ENCODE data around the gene ZNF77. TPM values are rescaled to one million over a fixed set of nuclear protein-coding genes. Genes with fewer than 3 reads are reported as not detected.
A peak's percentile ranks its signal among the peaks of the same experiment; 100 is the strongest.

The ZNF77 gene
- total and polyA plus RNA-seq, 10 of the 15 experiments (the other 5 are each of a cell fraction or from before 2014, with no cell fraction given): 1.9 to 4.7 (median 3.0) TPM

DNA sequence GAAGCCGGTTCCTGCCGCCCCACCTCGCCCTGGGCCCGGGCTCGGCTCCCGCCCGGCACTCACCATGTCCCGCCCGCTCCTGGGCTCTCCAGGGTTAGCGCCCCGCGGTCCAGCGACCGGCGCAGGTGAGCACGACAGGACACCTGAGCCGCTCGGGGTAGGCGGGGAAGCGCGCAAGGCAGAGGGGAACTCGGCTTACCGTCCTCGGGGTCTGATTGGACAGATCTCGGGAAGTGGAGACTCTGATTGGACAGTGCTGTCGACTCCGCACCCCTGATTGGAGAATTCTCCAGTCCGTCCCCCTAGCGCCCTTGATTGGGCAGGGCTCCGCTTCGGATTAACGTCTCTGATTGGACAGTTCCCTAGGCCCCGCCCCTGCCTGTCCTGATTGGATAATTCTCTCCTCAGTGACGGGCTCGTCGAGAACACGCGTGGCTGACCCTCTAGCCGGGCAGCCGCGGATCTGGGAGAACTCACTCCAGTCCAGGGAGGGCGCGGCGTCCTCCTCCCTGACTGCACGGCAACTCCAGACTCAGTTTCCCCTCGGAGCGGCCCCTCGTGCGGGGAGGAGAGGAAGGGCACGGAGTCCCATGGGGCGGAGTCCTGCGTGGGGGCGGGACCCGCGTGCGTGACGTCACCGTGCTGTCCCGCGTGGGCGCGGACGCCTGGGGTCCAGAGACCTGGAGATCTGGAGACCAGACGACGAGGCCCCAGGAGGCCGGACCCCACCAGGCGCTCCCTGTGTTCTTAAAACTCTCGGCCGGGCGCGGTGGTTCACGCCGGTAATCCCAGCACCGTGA lies at the start of gene ZNF77 (continued):
- no peak for TF ChIP-seq SMC3 (IDR thresholded peaks at IDR 0.05; ENCODE audit: borderline replicate concordance, low read length)
- TF ChIP-seq, protein P1, sequence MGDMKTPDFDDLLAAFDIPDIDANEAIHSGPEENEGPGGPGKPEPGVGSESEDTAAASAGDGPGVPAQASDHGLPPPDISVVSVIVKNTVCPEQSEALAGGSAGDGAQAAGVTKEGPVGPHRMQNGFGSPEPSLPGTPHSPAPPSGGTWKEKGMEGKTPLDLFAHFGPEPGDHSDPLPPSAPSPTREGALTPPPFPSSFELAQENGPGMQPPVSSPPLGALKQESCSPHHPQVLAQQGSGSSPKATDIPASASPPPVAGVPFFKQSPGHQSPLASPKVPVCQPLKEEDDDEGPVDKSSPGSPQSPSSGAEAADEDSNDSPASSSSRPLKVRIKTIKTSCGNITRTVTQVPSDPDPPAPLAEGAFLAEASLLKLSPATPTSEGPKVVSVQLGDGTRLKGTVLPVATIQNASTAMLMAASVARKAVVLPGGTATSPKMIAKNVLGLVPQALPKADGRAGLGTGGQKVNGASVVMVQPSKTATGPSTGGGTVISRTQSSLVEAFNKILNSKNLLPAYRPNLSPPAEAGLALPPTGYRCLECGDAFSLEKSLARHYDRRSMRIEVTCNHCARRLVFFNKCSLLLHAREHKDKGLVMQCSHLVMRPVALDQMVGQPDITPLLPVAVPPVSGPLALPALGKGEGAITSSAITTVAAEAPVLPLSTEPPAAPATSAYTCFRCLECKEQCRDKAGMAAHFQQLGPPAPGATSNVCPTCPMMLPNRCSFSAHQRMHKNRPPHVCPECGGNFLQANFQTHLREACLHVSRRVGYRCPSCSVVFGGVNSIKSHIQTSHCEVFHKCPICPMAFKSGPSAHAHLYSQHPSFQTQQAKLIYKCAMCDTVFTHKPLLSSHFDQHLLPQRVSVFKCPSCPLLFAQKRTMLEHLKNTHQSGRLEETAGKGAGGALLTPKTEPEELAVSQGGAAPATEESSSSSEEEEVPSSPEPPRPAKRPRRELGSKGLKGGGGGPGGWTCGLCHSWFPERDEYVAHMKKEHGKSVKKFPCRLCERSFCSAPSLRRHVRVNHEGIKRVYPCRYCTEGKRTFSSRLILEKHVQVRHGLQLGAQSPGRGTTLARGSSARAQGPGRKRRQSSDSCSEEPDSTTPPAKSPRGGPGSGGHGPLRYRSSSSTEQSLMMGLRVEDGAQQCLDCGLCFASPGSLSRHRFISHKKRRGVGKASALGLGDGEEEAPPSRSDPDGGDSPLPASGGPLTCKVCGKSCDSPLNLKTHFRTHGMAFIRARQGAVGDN (IDR thresholded peaks at IDR 0.05): no peak
- peak; percentile 32 for TF ChIP-seq SIX5 (IDR thresholded peaks at IDR 0.05; ENCODE audit: low read depth, low read length, severe bottlenecking)
- TF ChIP-seq KLF5 (IDR thresholded peaks at IDR 0.05; ENCODE audit: partially characterized antibody): peak; percentile 67
- TF ChIP-seq SMAD1 (IDR thresholded peaks at IDR 0.05; ENCODE audit: low read depth, partially characterized antibody): no peak
- TF ChIP-seq NR2F1 (conservative IDR thresholded peaks at IDR 0.05): peak; percentile 55
- no peak for TF ChIP-seq WRNIP1 (IDR thresholded peaks at IDR 0.05; ENCODE audit: borderline replicate concordance, low read depth, low read length)
- TF ChIP-seq TCF3 (IDR thresholded peaks at IDR 0.05; ENCODE audit: borderline replicate concordance, insufficient read depth, low read depth, low read length): no peak
- no peak for TF ChIP-seq HDAC2 (IDR thresholded peaks at IDR 0.05)
- TF ChIP-seq MXI1 (IDR thresholded peaks at IDR 0.05; ENCODE audit: low read depth, low read length): no peak; the same call in 1 of the 2 replicates
- TF ChIP-seq, protein P2, sequence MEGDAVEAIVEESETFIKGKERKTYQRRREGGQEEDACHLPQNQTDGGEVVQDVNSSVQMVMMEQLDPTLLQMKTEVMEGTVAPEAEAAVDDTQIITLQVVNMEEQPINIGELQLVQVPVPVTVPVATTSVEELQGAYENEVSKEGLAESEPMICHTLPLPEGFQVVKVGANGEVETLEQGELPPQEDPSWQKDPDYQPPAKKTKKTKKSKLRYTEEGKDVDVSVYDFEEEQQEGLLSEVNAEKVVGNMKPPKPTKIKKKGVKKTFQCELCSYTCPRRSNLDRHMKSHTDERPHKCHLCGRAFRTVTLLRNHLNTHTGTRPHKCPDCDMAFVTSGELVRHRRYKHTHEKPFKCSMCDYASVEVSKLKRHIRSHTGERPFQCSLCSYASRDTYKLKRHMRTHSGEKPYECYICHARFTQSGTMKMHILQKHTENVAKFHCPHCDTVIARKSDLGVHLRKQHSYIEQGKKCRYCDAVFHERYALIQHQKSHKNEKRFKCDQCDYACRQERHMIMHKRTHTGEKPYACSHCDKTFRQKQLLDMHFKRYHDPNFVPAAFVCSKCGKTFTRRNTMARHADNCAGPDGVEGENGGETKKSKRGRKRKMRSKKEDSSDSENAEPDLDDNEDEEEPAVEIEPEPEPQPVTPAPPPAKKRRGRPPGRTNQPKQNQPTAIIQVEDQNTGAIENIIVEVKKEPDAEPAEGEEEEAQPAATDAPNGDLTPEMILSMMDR (IDR thresholded peaks at IDR 0.05 in 2 of 3, conservative IDR thresholded peaks at IDR 0.05 in 1 of 3; ENCODE audit: control insufficient read depth in 2 of 3, extremely low read depth in 1 of 3, insufficient read depth in 1 of 3, low read depth in 3 of 3, low read length in 3 of 3): no peak
- no peak for TF ChIP-seq NRF1 (conservative IDR thresholded peaks at IDR 0.05; ENCODE audit: low read depth, low read length)
- 0 out of 2 replicates have a peak, but pooled peaks have one; percentile 32 for TF ChIP-seq CBFB (IDR thresholded peaks at IDR 0.05; ENCODE audit: low read depth)
- TF ChIP-seq, protein P3, sequence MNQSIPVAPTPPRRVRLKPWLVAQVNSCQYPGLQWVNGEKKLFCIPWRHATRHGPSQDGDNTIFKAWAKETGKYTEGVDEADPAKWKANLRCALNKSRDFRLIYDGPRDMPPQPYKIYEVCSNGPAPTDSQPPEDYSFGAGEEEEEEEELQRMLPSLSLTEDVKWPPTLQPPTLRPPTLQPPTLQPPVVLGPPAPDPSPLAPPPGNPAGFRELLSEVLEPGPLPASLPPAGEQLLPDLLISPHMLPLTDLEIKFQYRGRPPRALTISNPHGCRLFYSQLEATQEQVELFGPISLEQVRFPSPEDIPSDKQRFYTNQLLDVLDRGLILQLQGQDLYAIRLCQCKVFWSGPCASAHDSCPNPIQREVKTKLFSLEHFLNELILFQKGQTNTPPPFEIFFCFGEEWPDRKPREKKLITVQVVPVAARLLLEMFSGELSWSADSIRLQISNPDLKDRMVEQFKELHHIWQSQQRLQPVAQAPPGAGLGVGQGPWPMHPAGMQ (IDR thresholded peaks at IDR 0.05; ENCODE audit: borderline replicate concordance): no peak
- peak; percentile 93 for TF ChIP-seq GATAD2B (conservative IDR thresholded peaks at IDR 0.05; ENCODE audit: low read depth)
- peak; percentile 72 for TF ChIP-seq RFX5 (IDR thresholded peaks at IDR 0.05; ENCODE audit: low read depth, low read length)
- TF ChIP-seq, protein P4, sequence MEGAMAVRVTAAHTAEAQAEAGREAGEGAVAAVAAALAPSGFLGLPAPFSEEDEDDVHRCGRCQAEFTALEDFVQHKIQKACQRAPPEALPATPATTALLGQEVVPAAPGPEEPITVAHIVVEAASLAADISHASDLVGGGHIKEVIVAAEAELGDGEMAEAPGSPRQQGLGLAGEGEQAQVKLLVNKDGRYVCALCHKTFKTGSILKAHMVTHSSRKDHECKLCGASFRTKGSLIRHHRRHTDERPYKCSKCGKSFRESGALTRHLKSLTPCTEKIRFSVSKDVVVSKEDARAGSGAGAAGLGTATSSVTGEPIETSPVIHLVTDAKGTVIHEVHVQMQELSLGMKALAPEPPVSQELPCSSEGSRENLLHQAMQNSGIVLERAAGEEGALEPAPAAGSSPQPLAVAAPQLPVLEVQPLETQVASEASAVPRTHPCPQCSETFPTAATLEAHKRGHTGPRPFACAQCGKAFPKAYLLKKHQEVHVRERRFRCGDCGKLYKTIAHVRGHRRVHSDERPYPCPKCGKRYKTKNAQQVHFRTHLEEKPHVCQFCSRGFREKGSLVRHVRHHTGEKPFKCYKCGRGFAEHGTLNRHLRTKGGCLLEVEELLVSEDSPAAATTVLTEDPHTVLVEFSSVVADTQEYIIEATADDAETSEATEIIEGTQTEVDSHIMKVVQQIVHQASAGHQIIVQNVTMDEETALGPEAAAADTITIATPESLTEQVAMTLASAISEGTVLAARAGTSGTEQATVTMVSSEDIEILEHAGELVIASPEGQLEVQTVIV (IDR thresholded peaks at IDR 0.05; ENCODE audit: borderline replicate concordance, partially characterized antibody): no peak
- TF ChIP-seq, protein P5, sequence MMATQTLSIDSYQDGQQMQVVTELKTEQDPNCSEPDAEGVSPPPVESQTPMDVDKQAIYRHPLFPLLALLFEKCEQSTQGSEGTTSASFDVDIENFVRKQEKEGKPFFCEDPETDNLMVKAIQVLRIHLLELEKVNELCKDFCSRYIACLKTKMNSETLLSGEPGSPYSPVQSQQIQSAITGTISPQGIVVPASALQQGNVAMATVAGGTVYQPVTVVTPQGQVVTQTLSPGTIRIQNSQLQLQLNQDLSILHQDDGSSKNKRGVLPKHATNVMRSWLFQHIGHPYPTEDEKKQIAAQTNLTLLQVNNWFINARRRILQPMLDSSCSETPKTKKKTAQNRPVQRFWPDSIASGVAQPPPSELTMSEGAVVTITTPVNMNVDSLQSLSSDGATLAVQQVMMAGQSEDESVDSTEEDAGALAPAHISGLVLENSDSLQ (IDR thresholded peaks at IDR 0.05): peak; percentile 98

All from GM12878 (cell line).